Medulla oblongata (tissue), 1 donor: Measurements from ENCODE around the gene SRRM4.
A peak's percentile ranks its signal among the peaks of the same experiment; 100 is the strongest.
"Not testable (repeated sequence)": the region's sequence is repeated elsewhere in the genome, so short reads cannot be mapped to it uniquely, and the experiment has no call there.

Experiments used
- DNase-seq: peaks from one replicate; pipeline ENCODE4 v3.0.0-alpha.2; 2015; ENCODE audit errors: extremely low spot score

SRRM4 gene

GRCh38 chr12:118981285-118982211, at the start of gene SRRM4:
Gene SRRM4, plus strand, starts transcription at chr12:118981541. Its CDS starts 342 bp downstream, at chr12:118981883.
- peak; percentile 7 for DNase-seq

- DNase-seq: no peak
These were observed 35.1 kb upstream of the SRRM4 start for GRCh38 chr12:118946256-118946655.

GRCh38 chr12:118958520-118958919, 22.8 kb upstream of the SRRM4 start:
- DNase-seq: no peak

- no peak for DNase-seq
These were observed 22.0 kb upstream of the SRRM4 start for GRCh38 chr12:118959348-118959747.

GRCh38 chr12:118959985-118960560, 21.3 kb upstream of the SRRM4 start:
- no peak for DNase-seq

- no peak for DNase-seq
These were observed 20.5 kb upstream of the SRRM4 start for GRCh38 chr12:118960865-118961264.

GRCh38 chr12:118964988-118965387, 16.4 kb upstream of the SRRM4 start:
- no peak for DNase-seq

- no peak for DNase-seq
These were observed 10.5 kb upstream of the SRRM4 start for GRCh38 chr12:118970856-118971255.

GRCh38 chr12:118972982-118973381, 8.4 kb upstream of the SRRM4 start:
- no peak for DNase-seq

GRCh38 chr12:118979763-118980406, 1.5 kb upstream of the SRRM4 start:
- peak; percentile 73 for DNase-seq

GRCh38 chr12:118980407-118981014, 830 bp upstream of the SRRM4 start:
- DNase-seq: no peak

- DNase-seq: no peak
These were observed 961 bp downstream of the SRRM4 start for GRCh38 chr12:118982302-118982701.

- no peak for DNase-seq
These were observed 1.8 kb downstream of the SRRM4 start for GRCh38 chr12:118982984-118983761.

- DNase-seq: no peak
These were observed 3.0 kb downstream of the SRRM4 start for GRCh38 chr12:118984161-118984943.

- DNase-seq: no peak
These were observed 4.7 kb downstream of the SRRM4 start for GRCh38 chr12:118986050-118986449.

GRCh38 chr12:118999107-118999506, 17.8 kb downstream of the SRRM4 start:
- no peak for DNase-seq

GRCh38 chr12:119005085-119005484, 23.7 kb downstream of the SRRM4 start:
- no peak for DNase-seq

GRCh38 chr12:119005913-119006312, 24.6 kb downstream of the SRRM4 start:
- DNase-seq: no peak

GRCh38 chr12:119006746-119007145, 25.4 kb downstream of the SRRM4 start:
- no peak for DNase-seq

- not testable (repeated sequence) for DNase-seq
These were observed 26.9 kb downstream of the SRRM4 start for GRCh38 chr12:119008273-119008672.
